Measurements from ENCODE around the gene CAMK2D. TPM values are rescaled to one million over a fixed set of nuclear protein-coding genes. Genes with fewer than 3 reads are reported as not detected.
A peak's percentile ranks its signal among the peaks of the same experiment; 100 is the strongest.
"Not testable (repeated sequence)": the region's sequence is repeated elsewhere in the genome, so short reads cannot be mapped to it uniquely, and the experiment has no call there.

The CAMK2D gene
- total RNA-seq, 2 donors from 2014 or later = 69.5 to 109 TPM

DNA sequence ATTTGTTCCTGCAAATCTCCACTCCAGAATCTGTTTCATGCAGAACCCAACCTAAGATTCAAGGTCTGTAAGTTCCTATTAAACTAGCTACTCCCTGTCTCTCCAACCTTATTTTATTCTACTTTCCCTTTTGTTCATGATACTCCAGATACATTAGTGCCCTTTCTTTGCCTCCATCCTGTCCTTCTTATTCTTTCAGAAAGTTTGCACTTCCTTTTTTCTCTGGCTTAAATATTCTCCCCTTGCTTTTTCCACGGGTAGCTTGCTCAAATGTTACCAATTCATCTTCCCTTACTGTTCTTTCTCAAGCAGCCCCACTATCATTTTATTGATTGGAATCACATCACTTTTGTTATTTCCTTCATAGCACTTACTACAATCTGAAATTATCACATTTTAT is 72.1 kb downstream of the CAMK2D start:
- Histone ChIP-seq H3K36me3 (no peaks in the 10 kb centered on the region), H3K27ac (no peak overlapping the region), H3K9ac (ENCODE audit: low read depth in 2 of 2, low read length in 2 of 2) (no peak overlapping the region), H3K9me3 (no peaks in the 10 kb centered on the region), H3K4me3 (no peak overlapping the region), H3K27me3 (no peaks in the 10 kb centered on the region), H3K4me1 (peaks cover 12% of the 10 kb centered on the region)
- TF ChIP-seq, protein P1, sequence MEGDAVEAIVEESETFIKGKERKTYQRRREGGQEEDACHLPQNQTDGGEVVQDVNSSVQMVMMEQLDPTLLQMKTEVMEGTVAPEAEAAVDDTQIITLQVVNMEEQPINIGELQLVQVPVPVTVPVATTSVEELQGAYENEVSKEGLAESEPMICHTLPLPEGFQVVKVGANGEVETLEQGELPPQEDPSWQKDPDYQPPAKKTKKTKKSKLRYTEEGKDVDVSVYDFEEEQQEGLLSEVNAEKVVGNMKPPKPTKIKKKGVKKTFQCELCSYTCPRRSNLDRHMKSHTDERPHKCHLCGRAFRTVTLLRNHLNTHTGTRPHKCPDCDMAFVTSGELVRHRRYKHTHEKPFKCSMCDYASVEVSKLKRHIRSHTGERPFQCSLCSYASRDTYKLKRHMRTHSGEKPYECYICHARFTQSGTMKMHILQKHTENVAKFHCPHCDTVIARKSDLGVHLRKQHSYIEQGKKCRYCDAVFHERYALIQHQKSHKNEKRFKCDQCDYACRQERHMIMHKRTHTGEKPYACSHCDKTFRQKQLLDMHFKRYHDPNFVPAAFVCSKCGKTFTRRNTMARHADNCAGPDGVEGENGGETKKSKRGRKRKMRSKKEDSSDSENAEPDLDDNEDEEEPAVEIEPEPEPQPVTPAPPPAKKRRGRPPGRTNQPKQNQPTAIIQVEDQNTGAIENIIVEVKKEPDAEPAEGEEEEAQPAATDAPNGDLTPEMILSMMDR (IDR thresholded peaks at IDR 0.05) = no peak
- intact Hi-C loops (cut with DNase I) = no loop called here
- no peak for DNase-seq

DNA sequence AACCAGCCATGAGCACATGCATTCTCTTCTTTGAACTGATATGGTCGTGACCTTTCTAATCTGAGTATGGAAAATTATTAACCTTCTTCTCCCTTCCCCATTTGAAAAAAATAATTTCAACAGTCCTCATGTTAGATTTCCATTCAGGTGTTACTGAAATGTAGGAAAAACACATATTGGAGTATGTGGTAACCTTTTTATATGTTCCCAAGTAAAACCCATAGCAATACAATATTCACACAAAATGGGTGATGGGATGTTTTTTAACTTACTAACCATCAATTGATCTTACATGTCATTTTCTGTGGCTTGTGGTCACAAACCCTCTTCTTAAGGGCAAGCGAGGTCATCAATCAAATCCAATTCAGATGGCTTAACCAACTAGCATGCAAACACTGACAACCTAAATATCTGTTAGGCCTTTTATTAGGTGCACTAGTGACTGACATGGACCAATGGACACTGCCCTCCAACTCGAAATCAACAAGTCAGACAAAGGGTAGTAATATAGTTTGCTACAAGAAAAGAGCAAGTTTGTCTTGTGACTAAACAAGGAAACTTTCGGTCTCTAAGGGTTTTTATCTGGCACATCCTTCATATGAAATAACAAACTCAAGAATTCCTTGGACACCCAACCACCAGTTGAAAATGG is 74.3 kb downstream of the CAMK2D start:
- Histone ChIP-seq H3K4me3 (no peak overlapping the region), H3K27me3 (no peaks in the 10 kb centered on the region), H3K9ac (ENCODE audit: low read depth in 2 of 2, low read length in 2 of 2) (no peak overlapping the region), H3K9me3 (no peaks in the 10 kb centered on the region), H3K36me3 (no peaks in the 10 kb centered on the region), H3K4me1 (peaks cover 5% of the 10 kb centered on the region), H3K27ac (no peak overlapping the region)
- DNase-seq = no peak
- intact Hi-C loops (cut with DNase I) = no loop called here
- TF ChIP-seq, protein P1 (IDR thresholded peaks at IDR 0.05) = no peak

DNA sequence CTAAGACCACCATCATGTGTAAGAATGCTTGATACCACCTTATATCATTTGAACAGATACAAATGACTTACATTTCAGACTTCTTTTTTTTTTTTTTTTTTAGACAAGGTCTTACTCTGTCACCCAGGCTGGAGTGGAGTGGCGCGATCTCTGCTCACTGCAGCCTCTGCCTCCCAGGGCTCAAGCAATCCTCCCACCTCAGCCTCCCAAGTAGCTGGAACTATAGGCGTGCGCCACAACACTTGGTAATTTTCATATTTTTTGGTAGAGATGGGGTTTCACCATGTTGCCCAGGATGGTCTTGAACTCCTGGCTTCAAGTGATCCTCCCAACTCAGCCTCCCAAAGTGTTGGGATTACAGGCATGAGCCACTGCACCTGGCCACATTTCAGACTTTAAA is 76.4 kb downstream of the CAMK2D start:
- H3K9ac ChIP-seq (ENCODE audit: low read depth in 2 of 2, low read length in 2 of 2); H3K27me3 ChIP-seq; H3K4me3 ChIP-seq; H3K9me3 ChIP-seq; DNase-seq; H3K36me3 ChIP-seq; intact Hi-C loops (cut with DNase I); H3K4me1 ChIP-seq: not testable (repeated sequence)
- peak overlapping the region; percentile 28 for H3K27ac ChIP-seq

DNA sequence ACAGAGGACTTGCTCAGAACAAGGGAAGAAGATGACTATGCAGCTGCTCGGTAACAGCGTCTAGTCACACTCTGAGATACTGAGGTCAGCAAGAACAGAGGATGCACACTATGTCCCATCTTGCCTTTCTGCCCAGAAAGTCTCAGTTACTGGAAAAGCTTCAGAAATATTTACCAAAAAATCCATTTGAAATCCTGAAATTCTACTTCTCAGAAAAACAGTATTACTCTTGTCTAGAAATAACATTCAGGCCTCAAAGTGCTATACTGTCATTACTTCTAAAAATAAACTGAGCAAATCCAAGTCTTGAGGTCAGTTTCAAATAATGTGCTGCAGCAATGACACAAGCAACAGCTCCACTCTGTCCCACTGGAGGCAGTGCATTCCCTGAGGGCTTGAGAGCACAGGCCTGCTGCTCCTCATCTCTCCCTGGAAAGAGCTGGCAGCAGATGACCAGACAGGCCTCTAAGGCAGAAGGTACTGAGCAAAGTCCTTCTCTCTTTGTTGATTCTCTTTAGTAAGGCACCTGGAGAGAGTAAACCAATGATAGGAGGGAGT is 76.9 kb downstream of the CAMK2D start:
- no peaks in the 10 kb centered on the region for H3K9me3 ChIP-seq
- H3K4me1 ChIP-seq = peaks cover 5% of the 10 kb centered on the region
- H3K4me3 ChIP-seq = no peak overlapping the region
- H3K27ac ChIP-seq = peak overlapping the region; percentile 28
- peak; percentile 55 for DNase-seq
- TF ChIP-seq, protein P1 (IDR thresholded peaks at IDR 0.05) = no peak
- intact Hi-C loops (cut with DNase I) = no loop called here
- H3K36me3 ChIP-seq = no peaks in the 10 kb centered on the region
- H3K27me3 ChIP-seq = no peaks in the 10 kb centered on the region
- no peak overlapping the region for H3K9ac ChIP-seq (ENCODE audit: low read depth in 2 of 2, low read length in 2 of 2)

DNA sequence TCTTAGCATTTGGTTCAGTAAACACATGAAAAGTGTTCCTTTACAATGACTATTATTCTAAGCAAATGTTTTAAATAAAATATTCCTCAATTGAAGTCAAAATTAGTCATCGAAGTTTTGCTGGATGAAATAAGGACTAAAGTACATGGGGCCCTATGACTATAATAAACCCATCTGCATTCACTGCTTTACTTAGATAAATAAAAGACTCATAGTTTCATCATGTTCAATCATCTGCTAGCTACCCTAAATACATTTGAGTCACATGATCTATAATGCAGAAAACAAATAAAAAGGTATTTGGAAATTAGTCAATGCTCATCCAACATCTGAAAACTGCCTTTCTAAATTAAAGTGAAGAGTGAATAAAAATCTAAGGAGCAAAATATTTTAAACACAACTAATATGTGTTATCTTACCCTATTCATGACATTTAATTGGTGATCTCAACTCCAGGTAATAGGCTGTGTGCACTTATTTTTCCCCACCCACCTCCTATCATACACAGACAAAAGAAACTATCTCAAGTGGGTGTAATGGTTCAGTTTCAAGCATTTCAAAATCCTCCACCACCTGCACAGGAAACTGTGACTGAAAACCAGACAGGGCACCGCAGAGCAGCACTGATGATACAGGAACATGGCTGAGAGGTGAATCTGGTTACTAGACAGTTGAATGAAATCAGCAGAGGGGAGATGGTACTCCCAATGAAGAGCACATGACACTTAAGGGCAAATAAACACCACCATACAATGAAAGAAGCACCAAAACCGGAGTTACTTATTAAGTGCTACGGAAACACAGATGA is 78.6 kb downstream of the CAMK2D start:
- Histone ChIP-seq H3K36me3 (no peaks in the 10 kb centered on the region), H3K27me3 (no peaks in the 10 kb centered on the region), H3K9me3 (no peaks in the 10 kb centered on the region), H3K4me3 (no peak overlapping the region), H3K4me1 (peaks cover 5% of the 10 kb centered on the region), H3K9ac (ENCODE audit: low read depth in 2 of 2, low read length in 2 of 2) (no peak overlapping the region), H3K27ac (peak overlapping the region; percentile 11)
- intact Hi-C loops (cut with DNase I) = no loop called here
- TF ChIP-seq, protein P1 (IDR thresholded peaks at IDR 0.05) = no peak
- no peak for DNase-seq

DNA sequence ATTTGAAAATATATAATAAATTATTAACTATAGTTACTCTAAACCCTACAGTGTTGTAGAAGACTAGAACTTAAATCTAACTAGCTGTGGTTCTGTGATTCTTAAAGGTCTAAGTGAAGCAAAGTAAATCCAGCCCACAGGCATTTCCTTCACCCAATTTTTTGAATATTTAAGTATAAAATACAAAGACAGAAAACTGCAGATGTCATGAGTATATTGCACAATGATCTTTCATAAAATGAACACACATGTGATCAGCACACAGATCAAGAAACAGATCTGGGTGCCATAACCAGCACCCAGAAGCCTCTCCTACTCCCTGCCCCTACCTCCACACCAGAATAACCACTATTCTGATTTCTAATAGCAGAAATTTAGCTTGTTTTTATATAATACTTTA is 82.9 kb downstream of the CAMK2D start:
- Histone ChIP-seq H3K4me1 (peaks cover 4% of the 10 kb centered on the region), H3K36me3 (no peaks in the 10 kb centered on the region), H3K9me3 (no peaks in the 10 kb centered on the region), H3K27ac (no peak overlapping the region), H3K4me3 (no peak overlapping the region), H3K27me3 (no peaks in the 10 kb centered on the region), H3K9ac (ENCODE audit: low read depth in 2 of 2, low read length in 2 of 2) (no peak overlapping the region)
- TF ChIP-seq, protein P1 (IDR thresholded peaks at IDR 0.05) = no peak
- no peak for DNase-seq
- intact Hi-C loops (cut with DNase I) = no loop called here

All from colonic mucosa (tissue), 4 donors.